GM12891 (cell line): ENCODE data around the gene ADGRD2.

Experiments
- DNase-seq: peaks from one replicate; pipeline ENCODE4 v3.0.0; 2011; ENCODE audit warnings: low spot score; ENCODE audit not compliant: insufficient read length
- FAIRE-seq: peaks from 2 replicates; lab custom pipeline; 2011; peaks lifted over from hg19 to GRCh38; lab: Jason Lieb, UNC
- PAX5 ChIP-seq: IDR thresholded peaks from 2 replicates; pipeline ENCODE4 v1.6.1; 2011; ENCODE audit warnings: low read length, moderate library complexity, mild to moderate bottlenecking; ENCODE audit not compliant: insufficient read depth, severe bottlenecking
- POLR2A ChIP-seq: IDR thresholded peaks from 2 replicates; pipeline ENCODE4 v1.6.1; 2011; ENCODE audit warnings: low read depth, low read length, control low read depth
- POLR2AphosphoS5 ChIP-seq: IDR thresholded peaks from 2 replicates; pipeline ENCODE4 v1.6.1; 2011; ENCODE audit warnings: low read depth, low read length, control low read depth
- POU2F2 ChIP-seq: IDR thresholded peaks from 2 replicates; pipeline ENCODE4 v1.6.1; 2011; ENCODE audit warnings: low read depth, mild to moderate bottlenecking, control low read depth, low read length, moderate library complexity
- SPI1 ChIP-seq: IDR thresholded peaks from 2 replicates; pipeline ENCODE4 v1.6.1; 2011; ENCODE audit warnings: low read depth, low read length, control low read depth
- TAF1 ChIP-seq: IDR thresholded peaks from 2 replicates; pipeline ENCODE4 v1.6.1; 2011; ENCODE audit warnings: low read depth, low read length, control low read depth

ADGRD2 gene

GRCh38 chr9:124526174-124526573, 75.9 kb downstream of the ADGRD2 start:
- no peak for FAIRE-seq
- DNase-seq: no peak
- TF ChIP-seq SPI1 (no peak), TAF1 (no peak), PAX5 (no peak), POU2F2 (no peak), POLR2AphosphoS5 (no peak), POLR2A (no peak)

GRCh38 chr9:124527781-124528180, 77.5 kb downstream of the ADGRD2 start:
- DNase-seq: no peak
- TF ChIP-seq SPI1: no peak
- no peak for TF ChIP-seq POLR2A
- TF ChIP-seq TAF1: no peak
- no peak for TF ChIP-seq POU2F2
- no peak for TF ChIP-seq POLR2AphosphoS5
- no peak for TF ChIP-seq PAX5
- no peak for FAIRE-seq
